Measurements from ENCODE around the gene STING1. TPM values are rescaled to one million over a fixed set of nuclear protein-coding genes. Genes with fewer than 3 reads are reported as not detected.
"Not testable (repeated sequence)": the region's sequence is repeated elsewhere in the genome, so short reads cannot be mapped to it uniquely, and the experiment has no call there.

Gene STING1
- total and polyA plus RNA-seq, 2 of the 8 experiments (the other 6 are each of a cell fraction or from before 2014, with no cell fraction given) = 0.26 to 0.47 TPM

- POLR2A ChIA-PET (ENCODE audit: partially characterized antibody) = interaction anchor here (0.9 to 1.5 kb wide), 6 partner anchors 9 to 220 kb away, joined by 3 to 6 read pairs (median 4); partner anchors contain the start of gene MATR3
- H3K27ac ChIP-seq (ENCODE audit: low read depth, low read length); H2AFZ ChIP-seq (ENCODE audit: low read length): not testable (repeated sequence)
Measured at GRCh38 chr5:139513434-139513833, 30.9 kb upstream of the STING1 start.

More at GRCh38 chr5:139513434-139513833, 30.9 kb upstream of the STING1 start:
- H2BK120ac ChIP-seq (replicated peaks; ENCODE audit: low read depth, low read length); H3K4ac ChIP-seq (replicated peaks; ENCODE audit: insufficient read length, low read depth, low read length); H3K9me3 ChIP-seq (ENCODE audit: insufficient read depth in 2 of 2, low read depth in 1 of 2, low read length in 1 of 2); H2BK15ac ChIP-seq (ENCODE audit: low read length); H3K14ac ChIP-seq (ENCODE audit: insufficient read length); H3K27me3 ChIP-seq (replicated peaks in 1 of 4; ENCODE audit: control insufficient read depth in 3 of 4, extremely low read depth in 1 of 4, insufficient read depth in 3 of 4, low read length in 3 of 4); H3K56ac ChIP-seq (replicated peaks; ENCODE audit: insufficient read length, low read depth, low read length); H3K36me3 ChIP-seq (ENCODE audit: control insufficient read depth in 2 of 4, insufficient read depth in 4 of 4, low read length in 3 of 4); H3K4me3 ChIP-seq (ENCODE audit: extremely low read depth in 1 of 4, insufficient read depth in 2 of 4, low read depth in 3 of 4, low read length in 4 of 4); FAIRE-seq; H3K23me2 ChIP-seq (ENCODE audit: low read depth, low read length); H3K18ac ChIP-seq (ENCODE audit: extremely low read depth, low read length); H2BK12ac ChIP-seq (ENCODE audit: low read depth, low read length); H2BK5ac ChIP-seq (ENCODE audit: low read depth, low read length); H3K4me1 ChIP-seq (replicated peaks in 1 of 4; ENCODE audit: control insufficient read depth in 3 of 4, insufficient read depth in 4 of 4, low read length in 3 of 4); H3K9ac ChIP-seq (replicated peaks in 1 of 4; ENCODE audit: extremely low read depth in 1 of 4, low read depth in 3 of 4, low read length in 3 of 4); H4K8ac ChIP-seq (ENCODE audit: extremely low read depth, insufficient read depth, low read length); H4K91ac ChIP-seq (replicated peaks; ENCODE audit: insufficient read length, low read length); H3K79me1 ChIP-seq (ENCODE audit: low read depth, low read length); H2AK5ac ChIP-seq (ENCODE audit: low read depth, low read length); H4K20me1 ChIP-seq (replicated peaks in 1 of 2; ENCODE audit: control insufficient read depth in 1 of 2, insufficient read depth in 2 of 2, low read length in 2 of 2); H4K5ac ChIP-seq (ENCODE audit: insufficient read length, low read depth, low read length); H3K4me2 ChIP-seq (ENCODE audit: insufficient read depth in 1 of 2, low read depth in 2 of 2, low read length in 2 of 2); H2BK20ac ChIP-seq (ENCODE audit: low read length); H3K23ac ChIP-seq (ENCODE audit: insufficient read length); H3K79me2 ChIP-seq (ENCODE audit: control insufficient read depth in 1 of 2, insufficient read depth in 2 of 2, low read length in 2 of 2): not testable (repeated sequence)
- peak; percentile 93 for TF ChIP-seq MAX (IDR thresholded peaks at IDR 0.05)
- peak; percentile 91 to 94 for TF ChIP-seq RAD21 (IDR thresholded peaks at IDR 0.05 in 1 of 2, conservative IDR thresholded peaks at IDR 0.05 in 1 of 2; ENCODE audit: low read depth in 2 of 2, low read length in 2 of 2)
- 0 out of 2 replicates have a peak, but pooled peaks have one; percentile 44 for TF ChIP-seq ATF3 (IDR thresholded peaks at IDR 0.05; ENCODE audit: insufficient read depth, low read depth, low read length)
- TF ChIP-seq YY1 (IDR thresholded peaks at IDR 0.05; ENCODE audit: low read depth, low read length) = 0 out of 2 replicates have a peak, but pooled peaks have one; percentile 59
- TF ChIP-seq SIN3A (conservative IDR thresholded peaks at IDR 0.05 in 1 of 2, IDR thresholded peaks at IDR 0.05 in 1 of 2; ENCODE audit: low read depth in 1 of 2, low read length in 2 of 2) = 0 out of 4 replicates have a peak, but pooled peaks of 1 of the 2 experiments have one; percentile 61
- peak; percentile 74 for TF ChIP-seq USF2 (IDR thresholded peaks at IDR 0.05; ENCODE audit: low read length)
- TF ChIP-seq CTCF (IDR thresholded peaks at IDR 0.05; ENCODE audit: control extremely low read depth in 1 of 3, insufficient read depth in 1 of 3, low read depth in 1 of 3, low read length in 3 of 3) = peak; percentile 81 to 90 (median 89)
- DNase-seq (ENCODE audit: low read depth in 1 of 2, low spot score in 2 of 2) = peak in 1 of 2 experiments; percentile 77
- WGBS, 2 experiments (ENCODE audit: extremely low coverage in 1 of 2, insufficient coverage in 1 of 2, insufficient read length in 1 of 2, insufficient replicate concordance in 2 of 2, low coverage in 1 of 2, low lambda C conversion rate in 2 of 2, missing lambda C conversion rate in 1 of 2) = 82% methylated on average over 5 of the region's 5 CpGs; no CpG with 5 or more reads in 1 of the 2 experiments
- CTCF ChIA-PET (ENCODE audit: partially characterized antibody) = interaction anchor here (0.8 to 17.5 kb wide), 32 partner anchors 14 to 220 kb away, joined by 3 to 319 read pairs (median 6); partner anchors contain the start of genes DNAJC18, ECSCR, MATR3 and SMIM33
